ENCODE results near the gene TASL. TPM values are rescaled to one million over a fixed set of nuclear protein-coding genes. Genes with fewer than 3 reads are reported as not detected.

The TASL gene
- not detected in 2 replicates for total RNA-seq (2021)
- long read RNA-seq, result 0 reads

- Histone ChIP-seq H3K79me1 (ENCODE audit: insufficient read depth, low read depth, low read length, poor library complexity, severe bottlenecking) (no peaks in the 10 kb centered on the region), H2BK12ac (ENCODE audit: insufficient read length, low read depth, low read length) (no peak within 1 kb of the TSS), H3K23me2 (ENCODE audit: insufficient read length, low read depth, low read length, poor library complexity, severe bottlenecking) (no peaks in the 10 kb centered on the region), H2AFZ (ENCODE audit: low read length) (no peak within 1 kb of the TSS), H3K14ac (ENCODE audit: insufficient read depth, low read length) (no peak within 1 kb of the TSS), H2AK5ac (ENCODE audit: insufficient read length, low read length) (no peak within 1 kb of the TSS), H4K91ac (ENCODE audit: insufficient read length, low read depth, low read length) (no peak within 1 kb of the TSS), H4K8ac (replicated peaks; ENCODE audit: insufficient read length, low read depth, low read length) (no peak within 1 kb of the TSS), H3K27me3 (ENCODE audit: insufficient read depth, low read length) (no peaks in the 10 kb centered on the region), H3K9me3 (ENCODE audit: control insufficient read depth, low read depth, low read length) (no peaks in the 10 kb centered on the region), H2BK5ac (ENCODE audit: insufficient read length, low read length) (no peak within 1 kb of the TSS), H3K9ac (ENCODE audit: extremely low read depth, insufficient read length, low read length) (no peak within 1 kb of the TSS), H3T11ph (ENCODE audit: low read length) (no peak within 1 kb of the TSS), H3K23ac (ENCODE audit: insufficient read length, low read depth, low read length) (no peak within 1 kb of the TSS), H3K56ac (ENCODE audit: insufficient read length, low read depth, low read length) (no peak within 1 kb of the TSS), H3K4me1 (ENCODE audit: insufficient read depth, low read length) (no peaks in the 10 kb centered on the region), H3K18ac (ENCODE audit: insufficient read length, low read depth, low read length) (no peak within 1 kb of the TSS), H3K4ac (ENCODE audit: low read depth, low read length) (no peak within 1 kb of the TSS), H3K27ac (ENCODE audit: insufficient read length, low read depth, low read length) (no peak within 1 kb of the TSS), H2BK20ac (ENCODE audit: low read depth, low read length, poor library complexity, severe bottlenecking) (no peak within 1 kb of the TSS), H2BK120ac (ENCODE audit: low read depth, low read length, poor library complexity, severe bottlenecking) (no peak within 1 kb of the TSS), H4K20me1 (ENCODE audit: control insufficient read depth, insufficient read depth, insufficient read length) (no peaks in the 10 kb centered on the region), H4K5ac (ENCODE audit: insufficient read length, low read depth, low read length) (no peak within 1 kb of the TSS), H3K4me2 (ENCODE audit: insufficient read depth, insufficient read length, low read length) (no peak within 1 kb of the TSS), H2BK15ac (ENCODE audit: low read depth, low read length) (no peak within 1 kb of the TSS), H3K79me2 (ENCODE audit: insufficient read depth, low read length) (0 out of 2 replicates have a peak, but pooled peaks cover 2% of the 10 kb centered on the region)
- WGBS (ENCODE audit: extremely low coverage, insufficient read length, low lambda C conversion rate), result no CpG with 5 or more reads among the region's 10 CpGs
- Mint-ChIP-seq H3K27ac (no peak within 1 kb of the TSS), H3K9me3 (peaks cover 3 to 46% of the 10 kb centered on the region in 2 experiments; a peak in 4 of 5 replicates), H3K36me3 (ENCODE audit: insufficient read depth in 1 of 3, low read depth in 3 of 3) (no peaks in the 10 kb centered on the region; a peak in 1 of 7 replicates), H3K27me3 (ENCODE audit: low read depth) (no peaks in the 10 kb centered on the region), H3K4me3 (no peak within 1 kb of the TSS), H3K4me1 (no peaks in the 10 kb centered on the region)
- no peak for DNase-seq
- TF ChIP-seq CTCF (conservative IDR thresholded peaks at IDR 0.05), result no peak
These were observed at the start of gene TASL for GRCh38 chrX:30577362-30577991. Gene TASL (minus strand): TSS chrX:30577766. CDS start chrX:30560355, 17,411 bp downstream.
